Measurements from ENCODE around the gene CBFA2T2.

- TF ChIP-seq, protein P1, sequence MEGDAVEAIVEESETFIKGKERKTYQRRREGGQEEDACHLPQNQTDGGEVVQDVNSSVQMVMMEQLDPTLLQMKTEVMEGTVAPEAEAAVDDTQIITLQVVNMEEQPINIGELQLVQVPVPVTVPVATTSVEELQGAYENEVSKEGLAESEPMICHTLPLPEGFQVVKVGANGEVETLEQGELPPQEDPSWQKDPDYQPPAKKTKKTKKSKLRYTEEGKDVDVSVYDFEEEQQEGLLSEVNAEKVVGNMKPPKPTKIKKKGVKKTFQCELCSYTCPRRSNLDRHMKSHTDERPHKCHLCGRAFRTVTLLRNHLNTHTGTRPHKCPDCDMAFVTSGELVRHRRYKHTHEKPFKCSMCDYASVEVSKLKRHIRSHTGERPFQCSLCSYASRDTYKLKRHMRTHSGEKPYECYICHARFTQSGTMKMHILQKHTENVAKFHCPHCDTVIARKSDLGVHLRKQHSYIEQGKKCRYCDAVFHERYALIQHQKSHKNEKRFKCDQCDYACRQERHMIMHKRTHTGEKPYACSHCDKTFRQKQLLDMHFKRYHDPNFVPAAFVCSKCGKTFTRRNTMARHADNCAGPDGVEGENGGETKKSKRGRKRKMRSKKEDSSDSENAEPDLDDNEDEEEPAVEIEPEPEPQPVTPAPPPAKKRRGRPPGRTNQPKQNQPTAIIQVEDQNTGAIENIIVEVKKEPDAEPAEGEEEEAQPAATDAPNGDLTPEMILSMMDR (conservative IDR thresholded peaks at IDR 0.05): no peak
- TF ChIP-seq ZFX (IDR thresholded peaks at IDR 0.05): no peak
These were observed 65.9 kb downstream of the CBFA2T2 start for GRCh38 chr20:33555755-33556154.
